GM19463 (cell line): ENCODE results near the gene MIA.
A peak's percentile ranks its signal among the peaks of the same experiment; 100 is the strongest.
"Not testable (repeated sequence)": the region's sequence is repeated elsewhere in the genome, so short reads cannot be mapped to it uniquely, and the experiment has no call there.

Source experiments
- ATAC-seq: cut with Tn5 transposase; IDR thresholded peaks from one replicate; pipeline ENCODE4 v1.9.1; 2021; ENCODE audit warnings: mild to moderate bottlenecking, moderate library complexity; ENCODE audit not compliant: unreplicated experiment

MIA gene

DNA sequence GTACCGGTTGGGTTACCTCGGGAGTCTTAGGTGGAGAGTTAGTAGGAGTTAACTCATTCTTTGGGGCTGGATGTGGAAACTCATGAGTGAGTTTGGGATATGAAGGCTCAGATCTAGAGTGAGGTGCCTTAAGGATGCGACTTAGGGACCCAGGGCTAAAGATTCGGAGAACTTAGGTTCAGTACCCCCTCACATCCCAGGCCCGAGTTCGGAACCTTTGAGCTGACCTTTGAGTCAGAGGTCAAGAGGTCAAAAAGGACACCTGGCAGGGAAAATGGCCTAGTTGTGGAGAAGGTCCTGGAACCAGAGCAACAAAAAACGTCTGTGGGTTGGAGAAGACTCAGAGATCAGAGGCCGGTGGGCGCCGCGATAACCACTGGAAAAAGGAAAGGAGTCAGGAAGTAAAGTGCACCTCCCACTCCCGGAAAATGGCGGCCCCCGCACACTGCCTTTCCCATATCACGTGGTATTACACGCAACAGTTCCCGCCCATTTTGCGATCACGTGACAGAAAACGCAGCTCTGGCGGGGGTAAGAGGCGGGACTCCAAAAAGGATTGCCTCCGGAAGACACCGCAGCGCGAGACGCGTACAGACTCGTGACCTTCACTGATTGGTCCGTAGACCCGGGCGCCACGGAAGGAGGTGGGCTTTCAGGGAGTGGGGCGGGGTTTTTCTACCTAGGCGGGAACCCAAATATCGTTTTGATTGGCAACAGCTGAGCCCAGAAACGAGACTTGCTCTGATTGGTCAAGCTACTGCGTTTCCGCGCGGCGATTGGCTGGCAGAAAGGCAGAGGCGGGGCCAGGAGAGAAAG, 25.1 kb upstream of the MIA start, which contains the start of gene ACTMAP:
Gene ACTMAP (minus strand): TSS at position 420 of the 816 bp plus-strand sequence. CDS start 674 bp downstream, outside the sequence.
- ATAC-seq, result peak; percentile 79

DNA sequence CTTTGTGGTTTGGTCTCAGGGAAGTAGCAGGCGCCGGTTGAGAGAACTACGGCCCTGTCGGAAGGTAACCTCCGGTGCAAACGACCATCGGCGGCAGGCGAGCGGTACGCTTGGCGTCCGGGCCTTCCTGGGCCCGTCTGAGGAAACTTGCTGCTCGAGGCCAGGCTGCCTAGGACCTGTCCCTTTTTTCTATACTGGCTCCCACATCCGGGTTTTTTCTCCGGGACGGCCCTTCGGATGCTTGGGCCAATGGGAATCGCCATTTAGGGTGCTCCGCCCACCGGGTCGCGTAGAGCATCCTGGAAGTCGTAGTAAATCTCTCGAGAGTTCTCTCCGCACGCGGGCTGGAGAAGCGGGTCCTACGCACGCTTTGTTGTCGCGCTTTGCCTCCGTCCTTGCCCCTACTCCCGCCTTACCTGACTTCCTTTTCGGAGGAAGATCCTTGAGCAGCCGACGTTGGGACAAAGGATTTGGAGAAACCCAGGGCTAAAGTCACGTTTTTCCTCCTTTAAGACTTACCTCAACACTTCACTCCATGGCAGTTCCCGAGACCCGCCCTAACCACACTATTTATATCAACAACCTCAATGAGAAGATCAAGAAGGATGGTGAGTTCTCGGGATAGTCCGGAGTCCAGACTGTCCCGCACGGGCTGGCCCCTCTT, 24.3 kb upstream of the MIA start, which contains the start of gene SNRPA:
Gene SNRPA (plus strand): TSS at position 330 of the 664 bp plus-strand sequence. CDS start 206 bp downstream, at position 536.
- ATAC-seq, result peak; percentile 61

DNA sequence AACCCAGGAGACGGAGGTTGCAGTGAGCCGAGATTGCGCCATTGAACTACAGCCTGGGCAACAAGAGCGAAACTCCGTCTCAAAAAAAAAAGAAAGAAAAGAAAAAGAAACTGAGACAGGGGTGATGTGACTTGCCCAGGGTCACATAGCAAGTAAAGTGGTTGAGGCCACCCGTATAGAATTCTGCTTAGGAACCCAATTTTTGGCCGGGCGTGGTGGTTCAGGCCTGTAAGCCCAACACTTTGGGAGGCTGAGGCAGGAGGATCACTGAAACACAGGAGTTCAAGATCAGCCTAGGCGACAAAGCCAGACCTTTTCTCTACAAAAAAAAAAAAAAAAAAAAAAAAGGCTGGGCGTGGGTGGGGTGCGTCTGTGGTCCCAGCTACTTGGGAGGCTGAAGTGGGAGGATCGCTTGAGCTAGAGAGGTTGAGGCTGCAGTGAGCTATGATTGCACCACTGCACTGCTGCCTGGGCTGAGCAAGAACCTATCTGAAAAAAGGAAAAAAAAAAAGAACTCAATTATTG, 23.0 kb upstream of the MIA start:
- ATAC-seq, result no peak

DNA sequence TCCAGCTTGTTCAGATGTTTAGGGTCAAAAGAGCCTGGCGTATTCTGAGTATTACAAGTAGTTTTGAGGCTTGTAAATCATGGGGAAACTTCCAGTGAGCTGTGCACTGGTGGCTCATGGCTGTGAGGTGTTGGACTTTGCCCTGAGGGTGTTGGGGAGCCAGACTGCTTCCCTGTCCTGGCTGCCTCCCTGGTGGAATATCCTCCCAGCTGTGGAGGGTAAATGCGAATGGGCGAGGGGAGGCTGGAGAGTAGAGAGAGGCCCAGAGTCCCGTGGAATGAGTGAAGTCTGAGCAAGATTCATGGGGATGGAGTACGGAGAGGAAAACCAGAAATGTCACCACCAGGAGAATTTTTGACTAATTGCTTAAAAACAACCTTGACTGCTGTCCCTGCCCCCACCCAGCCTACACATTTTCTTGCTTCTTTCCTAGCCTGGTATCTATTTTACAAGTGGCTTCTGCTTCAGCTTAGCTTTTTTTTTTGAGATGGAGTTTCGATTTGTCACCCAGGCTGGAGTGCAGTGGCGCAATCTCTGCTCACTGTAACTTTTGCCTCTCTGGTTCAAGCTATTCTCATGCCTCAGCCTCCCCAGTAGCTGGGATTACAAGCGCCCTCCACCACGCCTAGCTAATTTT, 20.6 kb upstream of the MIA start:
- no peak for ATAC-seq

DNA sequence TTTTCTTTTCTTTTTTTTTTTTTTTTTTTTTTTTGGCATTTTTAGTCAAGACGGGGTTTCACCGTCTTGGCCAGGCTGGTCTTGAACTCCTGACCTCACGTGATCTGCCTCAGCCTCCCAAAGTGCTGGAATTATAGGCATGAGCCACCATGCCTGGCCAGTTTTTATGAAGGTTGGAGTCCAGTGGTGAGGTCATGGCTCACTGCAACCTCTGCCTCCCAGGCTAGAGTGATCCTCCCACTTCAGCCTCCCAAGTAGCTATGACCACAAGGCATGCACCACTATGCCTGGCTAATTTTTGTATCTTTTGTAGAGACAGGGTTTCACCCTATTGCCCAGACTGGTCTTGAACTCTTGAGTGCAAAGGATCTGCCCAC, 20.1 kb upstream of the MIA start:
- ATAC-seq, result no peak

DNA sequence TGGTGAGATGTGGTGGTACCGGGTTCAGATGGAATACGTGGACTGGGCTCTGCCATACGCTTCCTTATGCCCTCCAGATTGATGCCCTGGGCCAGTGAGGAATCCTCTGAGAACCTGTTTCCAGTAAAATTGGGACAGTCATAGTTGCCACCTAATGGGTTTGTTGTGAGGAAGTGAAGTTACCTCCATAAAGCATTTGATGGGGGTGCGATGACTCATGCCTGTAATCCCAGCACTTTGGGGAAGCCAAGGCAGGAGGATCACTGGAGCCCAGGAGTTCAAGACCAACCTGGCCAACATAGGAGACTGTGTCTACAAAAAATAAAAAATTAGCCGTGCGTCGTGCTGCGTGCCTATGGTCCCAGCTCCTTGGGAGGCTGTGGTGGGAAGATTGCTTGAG, 19.5 kb upstream of the MIA start:
- no peak for ATAC-seq

DNA sequence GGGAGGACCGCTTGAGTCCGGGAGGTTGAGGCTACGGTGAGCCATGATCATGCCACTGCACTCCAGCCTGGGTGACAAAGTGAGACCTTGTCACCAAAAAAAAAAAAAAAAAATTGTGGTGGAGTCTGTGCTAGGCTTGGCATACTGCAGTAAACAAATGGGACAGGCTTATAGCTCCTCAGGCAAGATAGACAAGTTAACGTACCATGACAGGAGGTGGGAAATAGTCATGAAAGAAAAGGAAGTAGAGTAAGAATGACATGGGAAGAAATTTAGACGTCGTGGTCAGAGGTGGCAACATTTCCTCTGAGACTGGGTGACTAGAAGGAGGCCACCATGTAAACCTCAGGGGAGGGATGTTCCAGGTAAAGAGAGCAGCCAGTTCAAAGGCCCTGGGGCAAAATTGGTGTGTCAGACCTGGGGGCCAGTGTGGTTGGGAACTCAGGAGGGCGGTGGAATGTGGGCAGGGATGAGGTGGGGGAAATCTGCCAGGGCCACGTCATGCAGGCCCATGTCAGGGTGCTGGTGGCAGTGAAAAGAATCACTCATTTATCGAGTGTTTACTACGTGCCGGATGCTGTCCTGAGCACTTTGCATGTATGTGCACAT, 18.7 kb upstream of the MIA start:
- no peak for ATAC-seq

DNA sequence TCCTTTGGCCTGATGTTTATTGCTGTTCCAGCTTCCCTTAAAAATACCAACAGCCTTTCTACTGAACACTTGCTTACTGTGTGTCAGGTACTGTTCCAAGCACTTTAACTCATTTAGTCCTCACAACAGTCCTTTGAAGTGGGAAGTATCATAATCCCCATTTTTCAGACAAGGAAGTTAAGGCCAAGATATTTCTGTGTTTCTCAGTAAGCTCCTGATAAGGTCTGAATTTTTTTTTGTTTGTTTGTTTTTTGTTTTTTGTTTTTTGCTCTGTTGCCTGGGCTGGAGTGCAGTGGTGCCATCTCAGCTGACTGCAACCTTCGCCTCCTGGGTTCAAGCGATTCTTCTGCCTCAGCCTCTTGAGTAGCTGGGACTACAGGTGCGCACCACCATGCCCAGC, 16.8 kb upstream of the MIA start:
- no peak for ATAC-seq

DNA sequence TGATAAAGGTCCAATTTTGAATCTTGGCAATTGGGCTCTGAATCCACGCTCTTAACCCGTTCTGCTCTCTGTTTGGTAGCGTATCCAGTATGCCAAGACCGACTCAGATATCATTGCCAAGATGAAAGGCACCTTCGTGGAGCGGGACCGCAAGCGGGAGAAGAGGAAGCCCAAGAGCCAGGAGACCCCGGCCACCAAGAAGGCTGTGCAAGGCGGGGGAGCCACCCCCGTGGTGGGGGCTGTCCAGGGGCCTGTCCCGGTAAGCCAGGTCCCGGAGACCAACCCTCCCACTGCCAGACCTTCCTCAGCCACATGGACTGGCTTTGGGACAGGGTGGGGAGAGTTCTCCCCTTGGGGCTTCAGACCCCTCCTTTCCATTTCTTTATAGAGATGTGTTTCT, 16.0 kb upstream of the MIA start:
- no peak for ATAC-seq

DNA sequence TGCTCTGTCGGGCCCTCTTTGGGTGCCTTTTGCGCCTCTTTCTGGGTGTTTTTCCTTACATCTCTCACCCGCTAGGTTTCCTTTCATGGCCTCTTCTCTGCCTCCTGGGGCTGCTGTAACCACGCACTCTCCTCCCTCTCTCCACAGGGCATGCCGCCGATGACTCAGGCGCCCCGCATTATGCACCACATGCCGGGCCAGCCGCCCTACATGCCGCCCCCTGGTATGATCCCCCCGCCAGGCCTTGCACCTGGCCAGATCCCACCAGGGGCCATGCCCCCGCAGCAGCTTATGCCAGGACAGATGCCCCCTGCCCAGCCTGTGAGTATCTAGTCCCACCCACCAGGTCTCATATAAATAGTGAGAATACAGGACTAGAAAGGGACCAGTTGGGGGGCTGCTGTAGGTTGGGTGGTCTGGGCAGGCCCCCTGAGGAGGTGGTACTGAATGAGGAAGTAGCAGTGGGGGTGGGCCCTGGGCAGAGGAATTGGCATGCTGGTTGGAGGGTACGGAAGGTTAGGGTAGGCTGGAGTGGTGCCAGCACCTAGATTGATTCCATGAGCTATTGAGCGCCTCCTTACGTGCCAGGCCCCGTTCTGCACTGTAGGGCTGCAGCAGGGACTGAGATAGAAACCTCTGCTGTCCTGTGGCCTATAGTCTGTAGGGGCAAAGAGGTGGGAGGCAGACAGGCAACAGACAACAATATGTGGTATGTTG, 12.4 kb upstream of the MIA start:
- no peak for ATAC-seq

DNA sequence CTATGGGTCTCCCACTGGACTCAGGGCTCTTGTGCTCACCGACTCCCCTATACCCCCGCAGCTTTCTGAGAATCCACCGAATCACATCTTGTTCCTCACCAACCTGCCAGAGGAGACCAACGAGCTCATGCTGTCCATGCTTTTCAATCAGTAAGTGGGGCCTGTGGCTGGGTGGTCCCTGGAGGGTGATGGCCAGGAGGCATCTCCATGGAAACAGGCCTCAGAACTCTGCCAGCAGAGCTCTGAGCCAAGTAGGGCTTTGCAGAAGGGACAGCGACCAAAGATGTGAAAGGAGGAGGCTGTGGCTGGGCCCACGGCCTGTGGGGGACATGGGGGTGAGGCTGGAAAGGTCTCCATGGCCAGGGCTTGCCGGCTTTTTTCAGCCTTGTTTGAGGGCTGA, 11.8 kb upstream of the MIA start:
- no peak for ATAC-seq

DNA sequence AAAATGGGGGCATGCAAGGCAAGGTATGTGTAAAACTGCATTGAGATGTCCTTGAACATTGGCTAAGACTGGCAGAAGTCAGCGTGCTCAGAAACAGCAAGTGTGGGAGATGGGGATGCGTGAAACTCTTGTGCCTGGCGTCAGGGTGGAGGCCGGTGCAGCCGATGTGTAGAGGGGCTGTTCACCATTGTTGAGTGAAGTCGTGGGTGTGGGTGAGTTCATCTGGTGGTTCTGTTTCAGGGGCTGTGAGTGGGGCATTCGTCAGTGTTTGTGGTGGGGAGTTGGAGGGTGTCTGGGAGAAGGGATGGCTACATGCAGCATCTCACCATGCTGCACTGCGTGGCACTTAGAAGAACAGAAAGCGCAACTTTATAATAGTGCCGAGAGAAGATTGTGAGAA, 11.4 kb upstream of the MIA start:
- ATAC-seq, result no peak

DNA sequence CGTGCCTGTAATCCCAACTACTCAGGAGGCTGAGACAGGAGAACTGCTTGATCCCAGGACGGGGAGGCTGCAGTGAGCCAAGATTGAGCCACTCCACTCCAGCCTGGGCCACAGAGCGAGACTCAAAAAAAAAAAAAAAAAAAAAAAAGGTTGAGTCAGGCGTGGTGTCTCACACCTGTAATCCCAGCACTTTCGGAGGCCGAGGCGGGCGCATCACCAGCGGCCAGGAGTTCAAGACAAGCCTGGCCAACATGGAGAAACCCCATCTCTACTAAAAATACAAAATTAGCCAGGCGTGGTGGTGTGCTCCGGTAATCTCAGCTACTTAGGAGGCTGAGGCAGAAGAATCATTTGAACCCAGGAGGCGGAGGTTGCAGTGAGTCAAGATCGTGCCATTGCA, 8.9 kb upstream of the MIA start:
- ATAC-seq, result not testable (repeated sequence)

DNA sequence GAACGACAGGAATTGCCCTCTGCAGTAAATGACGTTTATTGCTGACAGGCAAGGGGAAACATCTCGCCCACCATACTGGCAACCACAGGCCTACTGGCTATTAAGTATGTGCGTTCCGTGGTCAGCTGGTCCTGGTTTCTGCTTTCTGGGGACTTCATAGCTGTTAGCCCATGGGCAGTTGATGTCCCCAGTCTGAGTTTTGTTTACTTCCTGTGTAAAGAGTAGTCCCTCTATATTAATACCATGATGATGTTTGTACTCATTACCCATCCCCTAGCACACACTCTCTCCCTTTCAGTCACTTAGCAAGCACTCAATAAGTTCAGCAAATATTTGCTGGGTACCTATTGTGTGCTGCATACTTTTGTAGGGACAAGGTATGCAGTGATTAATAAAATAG, 6.5 kb upstream of the MIA start:
- no peak for ATAC-seq

DNA sequence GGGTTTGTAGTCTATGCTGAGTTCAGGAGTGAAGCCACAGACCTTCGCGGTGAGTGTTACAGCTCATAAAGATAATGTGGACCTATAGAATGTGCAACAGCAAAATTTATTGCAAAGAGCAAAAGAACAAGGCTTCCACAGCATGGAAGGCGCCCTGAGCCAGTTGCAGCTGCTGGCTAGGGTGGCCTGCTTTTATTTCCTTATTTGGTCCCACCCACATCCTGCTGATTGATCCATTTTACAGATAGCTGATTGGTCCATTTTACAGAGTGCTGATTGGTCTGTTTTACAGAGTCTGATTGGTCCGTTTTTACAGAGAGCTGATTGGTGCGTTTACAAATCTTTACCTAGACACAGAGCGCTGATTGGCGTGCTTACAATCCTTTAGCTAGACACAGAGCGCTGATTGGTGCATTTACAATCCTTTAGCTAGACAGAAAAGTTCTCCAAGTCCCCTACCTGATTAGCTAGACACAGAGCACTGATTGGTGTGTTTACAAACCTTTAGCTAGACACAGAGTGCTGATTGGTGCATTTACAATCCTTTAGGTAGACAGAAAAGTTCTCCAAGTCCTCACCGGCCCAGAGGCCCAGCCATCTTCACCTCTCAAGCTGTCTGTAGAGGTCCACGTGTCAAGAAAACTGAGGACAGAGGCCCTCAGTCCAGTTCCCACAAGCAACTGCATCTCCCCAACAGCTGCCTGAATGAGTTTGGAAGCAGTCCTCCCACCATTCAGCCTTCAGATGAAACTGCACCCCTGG, 4.0 kb upstream of the MIA start:
- not testable (repeated sequence) for ATAC-seq

DNA sequence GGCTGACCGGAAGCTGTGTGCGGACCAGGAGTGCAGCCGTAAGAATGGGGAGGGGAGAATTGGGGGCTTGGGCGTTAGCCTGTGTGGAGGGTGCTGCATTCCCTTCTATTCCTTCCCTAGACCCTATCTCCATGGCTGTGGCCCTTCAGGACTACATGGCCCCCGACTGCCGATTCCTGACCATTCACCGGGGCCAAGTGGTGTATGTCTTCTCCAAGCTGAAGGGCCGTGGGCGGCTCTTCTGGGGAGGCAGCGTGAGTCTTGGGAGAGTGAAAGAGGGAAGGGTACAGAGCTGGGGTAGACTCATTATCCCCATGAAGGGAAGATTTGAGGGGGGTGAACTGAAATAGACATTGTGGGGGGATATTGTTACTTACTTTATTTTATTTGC, 306 bp downstream of the MIA start:
- no peak for ATAC-seq

DNA sequence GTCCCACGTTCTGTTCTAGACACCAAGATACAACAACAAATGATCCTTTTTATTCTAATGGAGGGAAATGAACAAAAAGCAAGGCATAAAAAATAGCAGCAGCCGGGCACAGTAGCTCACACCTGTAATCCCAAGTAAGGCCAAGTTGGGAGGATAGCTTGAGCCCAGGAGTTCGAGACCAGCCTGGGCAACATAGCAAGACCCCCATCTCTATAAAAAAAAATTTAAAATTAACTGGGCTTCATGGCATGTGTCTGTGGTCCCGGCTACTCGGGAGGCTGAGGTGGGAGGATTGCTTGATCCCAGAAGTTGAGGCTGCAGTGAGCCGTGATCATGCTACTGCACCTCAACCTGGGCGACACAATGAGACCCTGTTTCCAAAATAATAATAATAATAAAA, 1.0 kb downstream of the MIA start:
- ATAC-seq, result no peak

DNA sequence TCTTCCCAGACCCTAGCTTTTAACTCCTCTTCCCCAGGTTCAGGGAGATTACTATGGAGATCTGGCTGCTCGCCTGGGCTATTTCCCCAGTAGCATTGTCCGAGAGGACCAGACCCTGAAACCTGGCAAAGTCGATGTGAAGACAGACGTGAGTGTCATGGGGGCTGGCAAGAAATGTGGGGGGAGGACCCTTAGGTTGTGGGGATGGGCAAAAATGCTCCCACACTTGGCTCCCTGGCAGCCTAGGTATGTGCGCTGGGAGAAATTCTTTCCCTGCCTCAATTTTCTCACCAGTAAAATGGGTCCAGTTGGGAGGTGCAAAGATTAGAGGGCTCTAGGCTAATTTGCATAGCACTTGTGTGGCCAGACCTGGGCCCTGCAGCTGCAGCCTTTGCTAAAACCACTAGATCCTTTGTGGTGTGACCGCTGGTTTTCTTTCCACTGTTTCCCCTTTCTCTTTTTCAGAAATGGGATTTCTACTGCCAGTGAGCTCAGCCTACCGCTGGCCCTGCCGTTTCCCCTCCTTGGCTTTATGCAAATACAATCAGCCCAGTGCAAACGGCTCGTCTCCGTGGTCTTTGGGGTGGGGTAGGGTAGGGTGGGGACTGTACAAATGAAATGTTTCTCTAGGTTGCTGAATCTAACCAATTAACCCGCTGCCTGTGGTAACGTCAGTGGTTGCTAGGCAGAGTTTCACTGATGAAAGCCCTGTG, 1.8 kb downstream of the MIA start:
- ATAC-seq, result peak; percentile 65

DNA sequence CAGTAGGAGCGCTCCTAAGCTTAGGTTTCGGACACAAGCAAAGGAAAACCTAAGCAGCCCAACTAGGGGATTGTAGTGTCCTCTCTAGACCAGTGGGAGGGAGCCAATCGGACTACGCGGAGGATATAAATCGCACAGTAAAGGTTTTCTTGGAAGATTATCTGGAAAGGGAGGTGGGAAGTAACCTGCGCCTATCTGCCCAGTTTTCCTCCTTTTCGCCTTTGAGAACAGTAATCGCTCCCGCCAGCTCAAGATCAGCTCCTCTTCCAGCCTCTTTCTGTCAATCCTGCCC, 2.3 kb downstream of the MIA start:
- ATAC-seq, result no peak
